GM12878 (cell line): Measurements from ENCODE around the gene CAT. TPM values are rescaled to one million over a fixed set of nuclear protein-coding genes. Genes with fewer than 3 reads are reported as not detected.

Experiments used
- ATAC-seq: fragments of 200-7000 bp; cut with Tn5 transposase; 3 replicates; pipeline ENCODE4 v1.9.1; 2020; ENCODE audit warnings: mild to moderate bottlenecking, moderate library complexity
- BruUV-seq: library from RNA; stranded (reverse); fragments of 400-500 nt; replicated peaks from 2 replicates; lab custom pipeline; 2021; lab: Mats Ljungman, UMichigan
- CTCF ChIA-PET: fragments of 300-600 bp; sonication (Branson Sonifier 250); formaldehyde crosslinking; extraction: SDS; loops from one replicate; lab custom pipeline; 2021; ENCODE audit warnings: inconsistent platforms; lab: Yijun Ruan, JAX
- POLR2A ChIA-PET: fragments of 350-600 bp; formaldehyde crosslinking; extraction: SDS; loops from one replicate; lab custom pipeline; 2021; ENCODE audit warnings: inconsistent platforms; lab: Charles Lee
- RAD21 ChIA-PET: fragments of 300-600 bp; sonication (Branson Sonifier 250); formaldehyde crosslinking; loops from one replicate; lab custom pipeline; 2023; ENCODE audit warnings: antibody characterized with exemption; ENCODE audit not compliant: unreplicated experiment; lab: Charles Lee
- SMC1A ChIA-PET: fragments of 300-600 bp; sonication (Branson Sonifier 250); formaldehyde crosslinking; loops from one replicate; lab custom pipeline; 2023; ENCODE audit not compliant: unreplicated experiment, uncharacterized antibody; lab: Charles Lee
- DNase-seq: peaks from one replicate; pipeline ENCODE4 v3.0.0-alpha.2; 2011; ENCODE audit warnings: low read depth, low spot score
- FAIRE-seq: peaks from 3 replicates; lab custom pipeline; 2011; peaks lifted over from hg19 to GRCh38; lab: Jason Lieb, UNC
- H2AFZ ChIP-seq: 2 replicates; pipeline ENCODE4 v1.6.0; 2011; ENCODE audit warnings: low read depth, low read length, control low read depth; ENCODE audit not compliant: control insufficient read depth
- H3K27ac ChIP-seq: 2 replicates; pipeline ENCODE4 v1.5.1; 2011; ENCODE audit warnings: control low read depth; ENCODE audit not compliant: control insufficient read depth, insufficient read depth
- H3K27me3 ChIP-seq, 2 experiments: replicated peaks in 1 of 2; 2 replicates each; pipeline versions ENCODE4 v1.6.0 to v1.6.1; 2011; ENCODE audit warnings: low read length in 1 of 2; ENCODE audit not compliant: control insufficient read depth in 2 of 2, insufficient read depth in 2 of 2
- H3K36me3 ChIP-seq, 2 experiments: 2 replicates each; pipeline ENCODE4 v1.5.1; 2011; ENCODE audit warnings: low read length in 1 of 2; ENCODE audit not compliant: control insufficient read depth in 2 of 2, insufficient read depth in 2 of 2
- H3K4me1 ChIP-seq: 2 replicates; pipeline ENCODE4 v1.6.1; 2011; ENCODE audit warnings: mild to moderate bottlenecking, low read length, moderate library complexity, mixed read lengths; ENCODE audit not compliant: control insufficient read depth, insufficient read depth
- H3K4me2 ChIP-seq: 2 replicates; pipeline ENCODE4 v1.6.0; 2011; ENCODE audit warnings: control low read depth; ENCODE audit not compliant: control insufficient read depth, insufficient read depth
- H3K4me3 ChIP-seq: fragments of 200-600 bp; sonication (generic); 2 replicates; pipeline ENCODE4 v1.5.1; 2016
- H3K79me2 ChIP-seq: 2 replicates; pipeline ENCODE4 v1.6.0; 2011; ENCODE audit warnings: low read length; ENCODE audit not compliant: control insufficient read depth, insufficient read depth
- H3K9ac ChIP-seq: 2 replicates; pipeline ENCODE4 v1.8.0; 2011; ENCODE audit warnings: low read length, control low read depth, mixed read lengths; ENCODE audit not compliant: control insufficient read depth, insufficient read depth
- H3K9me3 ChIP-seq: replicated peaks from 3 replicates; pipeline ENCODE4 v1.5.1; 2011; ENCODE audit warnings: mild to moderate bottlenecking, low read length; ENCODE audit not compliant: control insufficient read depth, insufficient read depth
- H4K20me1 ChIP-seq: 2 replicates; pipeline ENCODE4 v1.6.0; 2011; ENCODE audit not compliant: control insufficient read depth, insufficient read depth
- BRCA1 ChIP-seq: IDR thresholded peaks from 2 replicates; pipeline ENCODE4 v1.6.1; 2011; ENCODE audit warnings: low read depth, low read length, improper control_type of control experiment
- CBFB ChIP-seq: IDR thresholded peaks from 2 replicates; pipeline ENCODE4 v1.6.1; 2016; ENCODE audit warnings: antibody characterized with exemption, low read depth
- CHD4 ChIP-seq: fragments of 200-600 bp; sonication (generic); IDR thresholded peaks from 2 replicates; pipeline ENCODE4 v1.6.1; 2016; ENCODE audit warnings: mild to moderate bottlenecking
- IKZF1 ChIP-seq: fragments of 450-650 bp; conservative IDR thresholded peaks from 2 replicates; pipeline ENCODE4 v1.6.1; 2017; ENCODE audit warnings: antibody characterized with exemption, mild to moderate bottlenecking
- JUND ChIP-seq: IDR thresholded peaks from 2 replicates; pipeline ENCODE4 v1.6.1; 2012; ENCODE audit warnings: low read depth, mild to moderate bottlenecking, low read length, improper control_type of control experiment, moderate library complexity
- RAD21 ChIP-seq: IDR thresholded peaks from 2 replicates; pipeline ENCODE4 v1.6.1; 2011; ENCODE audit warnings: mild to moderate bottlenecking, low read depth, low read length, moderate library complexity; ENCODE audit not compliant: insufficient read depth
- TAF1 ChIP-seq: IDR thresholded peaks from 2 replicates; pipeline ENCODE4 v1.6.1; 2011; ENCODE audit warnings: mild to moderate bottlenecking, low read depth, low read length, borderline replicate concordance
- ZNF274 ChIP-seq: IDR thresholded peaks from one replicate; pipeline ENCODE4 v1.8.0; 2011; ENCODE audit not compliant: insufficient read length, insufficient read depth
- ZNF384 ChIP-seq: IDR thresholded peaks from 2 replicates; pipeline ENCODE4 v1.6.1; 2012; ENCODE audit warnings: low read depth, mild to moderate bottlenecking, low read length, improper control_type of control experiment, borderline replicate concordance
- WGBS: methylation state at CpG from one replicate; pipeline ENCODE4 v1.1.6; 2016; ENCODE audit warnings: low lambda C conversion rate; ENCODE audit not compliant: insufficient replicate concordance, insufficient coverage; ENCODE audit errors: missing lambda C conversion rate; 5-methylcytosine and 5-hydroxymethylcytosine counted together
- in situ Hi-C: fragments of 300-500 bp; cut with MboI; formaldehyde crosslinking; loops from 9 replicates; pipeline ENCODE4 v1.14.3; 2018; ENCODE audit warnings: mixed read lengths
- intact Hi-C: fragments of 100-400 bp; cut with micrococcal nuclease; formaldehyde crosslinking; loops from one replicate; pipeline ENCODE4 v1.14.2; 2022; ENCODE audit not compliant: unreplicated experiment
- polyA plus RNA-seq, 11 experiments: library from polyadenylated mRNA; depleted of rRNA in 4 of 11; unstranded in 6 of 11; stranded (reverse) in 5 of 11; fragments of >200 nt; fragmentation: Nextera tagmentation in 4 of 11; fragmentation: Illumina TruSeq in 1 of 11; extraction: Ambion mirVana in 4 of 11; extraction: Trizol in 1 of 11; gene quantifications; 1 replicate in 1 of 11; 2 replicates in 10 of 11; pipeline versions ENCODE4 v1.2.1 to v1.2.3, GENCODE V29; 2011 to 2016; ENCODE audit warnings: inconsistent platforms in 2 of 11, missing spikeins in 2 of 11, low read depth in 1 of 11
- total RNA-seq, 4 experiments: library from RNA; depleted of rRNA in 3 of 4; stranded (reverse); fragments of >200 nt in 3 of 4; fragmentation: Illumina TruSeq in 1 of 4; extraction: Trizol in 1 of 4; gene quantifications; 2 replicates each; pipeline versions ENCODE4 v1.2.1 to v1.2.3, GENCODE V29; 2013 to 2021
- TF ChIP-seq, protein P1 (sequence below): IDR thresholded peaks from 2 replicates; pipeline ENCODE4 v1.6.1; 2011; ENCODE audit warnings: borderline replicate concordance, low read depth, mild to moderate bottlenecking, moderate library complexity, low read length; ENCODE audit not compliant: insufficient read depth, poor library complexity, severe bottlenecking
- TF ChIP-seq, protein P2 (sequence below): IDR thresholded peaks from 2 replicates; pipeline ENCODE4 v1.6.1; 2011; ENCODE audit warnings: low read depth, mild to moderate bottlenecking, low read length, moderate library complexity, borderline replicate concordance; ENCODE audit errors: extremely low read depth
- TF ChIP-seq, protein P3 (sequence below): fragments of 150-350 bp; IDR thresholded peaks from 2 replicates; pipeline ENCODE4 v1.6.1; 2016; ENCODE audit warnings: low read depth, low read length

CAT gene
- total and polyA plus RNA-seq, 10 of the 15 experiments (the other 5 are each of a cell fraction or from before 2014, with no cell fraction given), result 22.4 to 71.3 (median 33.6) TPM

DNA sequence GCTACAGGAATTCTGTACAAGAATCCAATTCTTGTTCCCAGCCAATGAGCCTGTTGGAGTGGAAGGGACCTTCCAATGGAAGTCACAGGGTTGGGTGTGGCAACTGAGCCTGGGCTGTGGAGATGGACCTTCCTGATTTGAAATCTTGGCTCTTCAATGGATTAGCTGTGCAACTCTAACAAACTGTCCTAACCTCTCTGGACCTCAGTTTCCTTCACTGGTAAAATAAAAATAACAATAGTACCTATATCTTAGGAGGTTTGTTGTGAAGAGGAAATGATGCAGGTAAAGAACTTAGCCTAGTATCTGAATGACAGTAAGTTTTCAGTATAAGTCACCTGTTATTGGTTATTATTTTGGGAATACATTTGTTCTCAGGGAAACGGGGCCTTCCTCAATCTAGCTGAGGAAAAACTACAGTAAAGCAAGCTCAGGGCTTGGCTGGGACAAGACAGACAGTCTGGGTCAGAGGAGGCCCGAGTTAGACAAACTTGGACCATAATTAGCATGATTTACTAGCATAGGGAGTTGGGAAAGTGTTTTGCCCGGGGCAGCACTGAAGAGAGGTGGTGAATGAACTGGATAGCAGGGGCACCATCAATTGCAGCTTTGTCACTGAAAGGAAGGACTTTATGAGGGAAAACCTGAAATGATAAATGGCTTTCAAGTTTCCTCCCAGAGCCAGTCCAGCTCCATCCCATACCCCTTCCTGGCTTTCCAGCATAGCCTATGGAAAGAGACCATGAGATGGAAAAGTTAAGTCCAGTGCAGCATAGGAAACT is 61.2 kb downstream of the CAT start:
- intact Hi-C loops (loop anchor here (10.0 kb wide), 1 partner anchor 645 kb away; no protein-coding TSS in a partner anchor), in situ Hi-C loops (loop anchor here (10.0 to 25.0 kb wide), 2 partner anchors 338 to 655 kb away; no protein-coding TSS in a partner anchor)
- ChIA-PET RAD21 (no interaction called here), POLR2A (no interaction called here), CTCF (interaction anchor here (0.6 kb wide), 1 partner anchor 639 kb away, joined by 3 read pairs; no protein-coding TSS in a partner anchor), SMC1A (interaction anchor here (1.2 to 1.6 kb wide), 3 partner anchors 15 to 134 kb away, joined by 3 to 4 read pairs (median 4); no protein-coding TSS in a partner anchor)
- no peaks in the 10 kb centered on the region; a peak in 1 of 4 replicates for H3K36me3 ChIP-seq
- no peak overlapping the region for H3K27ac ChIP-seq
- no peaks in the 10 kb centered on the region; a peak in 2 of 4 replicates for H3K27me3 ChIP-seq
- H3K9me3 ChIP-seq, result no peaks in the 10 kb centered on the region
- 23% methylated on average over 3 of the region's 3 CpGs for WGBS
- no peak for DNase-seq
- no TSS peak for BruUV-seq
- H4K20me1 ChIP-seq, result no peaks in the 10 kb centered on the region
- no peaks in the 10 kb centered on the region for H3K79me2 ChIP-seq
- FAIRE-seq, result no peak
- no peak overlapping the region for H2AFZ ChIP-seq
- no peak overlapping the region for H3K4me2 ChIP-seq
- no peak overlapping the region for H3K4me3 ChIP-seq
- TF ChIP-seq TAF1, result no peak
- TF ChIP-seq ZNF274, result no peak
- TF ChIP-seq, protein P1, sequence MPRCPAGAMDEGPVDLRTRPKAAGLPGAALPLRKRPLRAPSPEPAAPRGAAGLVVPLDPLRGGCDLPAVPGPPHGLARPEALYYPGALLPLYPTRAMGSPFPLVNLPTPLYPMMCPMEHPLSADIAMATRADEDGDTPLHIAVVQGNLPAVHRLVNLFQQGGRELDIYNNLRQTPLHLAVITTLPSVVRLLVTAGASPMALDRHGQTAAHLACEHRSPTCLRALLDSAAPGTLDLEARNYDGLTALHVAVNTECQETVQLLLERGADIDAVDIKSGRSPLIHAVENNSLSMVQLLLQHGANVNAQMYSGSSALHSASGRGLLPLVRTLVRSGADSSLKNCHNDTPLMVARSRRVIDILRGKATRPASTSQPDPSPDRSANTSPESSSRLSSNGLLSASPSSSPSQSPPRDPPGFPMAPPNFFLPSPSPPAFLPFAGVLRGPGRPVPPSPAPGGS, result no peak
- TF ChIP-seq BRCA1, result no peak
- no peak for TF ChIP-seq CBFB
- no peak for TF ChIP-seq RAD21
- TF ChIP-seq, protein P2, sequence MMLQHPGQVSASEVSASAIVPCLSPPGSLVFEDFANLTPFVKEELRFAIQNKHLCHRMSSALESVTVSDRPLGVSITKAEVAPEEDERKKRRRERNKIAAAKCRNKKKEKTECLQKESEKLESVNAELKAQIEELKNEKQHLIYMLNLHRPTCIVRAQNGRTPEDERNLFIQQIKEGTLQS, result no peak
- no peak for TF ChIP-seq JUND
- no peak for TF ChIP-seq ZNF384
- TF ChIP-seq CHD4, result no peak
- TF ChIP-seq, protein P3, sequence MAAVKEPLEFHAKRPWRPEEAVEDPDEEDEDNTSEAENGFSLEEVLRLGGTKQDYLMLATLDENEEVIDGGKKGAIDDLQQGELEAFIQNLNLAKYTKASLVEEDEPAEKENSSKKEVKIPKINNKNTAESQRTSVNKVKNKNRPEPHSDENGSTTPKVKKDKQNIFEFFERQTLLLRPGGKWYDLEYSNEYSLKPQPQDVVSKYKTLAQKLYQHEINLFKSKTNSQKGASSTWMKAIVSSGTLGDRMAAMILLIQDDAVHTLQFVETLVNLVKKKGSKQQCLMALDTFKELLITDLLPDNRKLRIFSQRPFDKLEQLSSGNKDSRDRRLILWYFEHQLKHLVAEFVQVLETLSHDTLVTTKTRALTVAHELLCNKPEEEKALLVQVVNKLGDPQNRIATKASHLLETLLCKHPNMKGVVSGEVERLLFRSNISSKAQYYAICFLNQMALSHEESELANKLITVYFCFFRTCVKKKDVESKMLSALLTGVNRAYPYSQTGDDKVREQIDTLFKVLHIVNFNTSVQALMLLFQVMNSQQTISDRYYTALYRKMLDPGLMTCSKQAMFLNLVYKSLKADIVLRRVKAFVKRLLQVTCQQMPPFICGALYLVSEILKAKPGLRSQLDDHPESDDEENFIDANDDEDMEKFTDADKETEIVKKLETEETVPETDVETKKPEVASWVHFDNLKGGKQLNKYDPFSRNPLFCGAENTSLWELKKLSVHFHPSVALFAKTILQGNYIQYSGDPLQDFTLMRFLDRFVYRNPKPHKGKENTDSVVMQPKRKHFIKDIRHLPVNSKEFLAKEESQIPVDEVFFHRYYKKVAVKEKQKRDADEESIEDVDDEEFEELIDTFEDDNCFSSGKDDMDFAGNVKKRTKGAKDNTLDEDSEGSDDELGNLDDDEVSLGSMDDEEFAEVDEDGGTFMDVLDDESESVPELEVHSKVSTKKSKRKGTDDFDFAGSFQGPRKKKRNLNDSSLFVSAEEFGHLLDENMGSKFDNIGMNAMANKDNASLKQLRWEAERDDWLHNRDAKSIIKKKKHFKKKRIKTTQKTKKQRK, result no peak
- TF ChIP-seq IKZF1, result no peak
- ATAC-seq, result no peak
- no peaks in the 10 kb centered on the region for H3K4me1 ChIP-seq
- H3K9ac ChIP-seq, result no peak overlapping the region
